ENCODE data around the gene ARFGAP2.

The ARFGAP2 gene

GRCh38 chr11:47166368-47166767 is 10.3 kb downstream of the ARFGAP2 start:
- DNase-seq, result no peak

- DNase-seq, result no peak
Observed at GRCh38 chr11:47165253-47165840, 11.3 kb downstream of the ARFGAP2 start.

- DNase-seq, result no peak
Observed at GRCh38 chr11:47164321-47164720, 12.4 kb downstream of the ARFGAP2 start.

GRCh38 chr11:47163898-47164297 is 12.8 kb downstream of the ARFGAP2 start:
- DNase-seq, result no peak

GRCh38 chr11:47163193-47163592 is 13.5 kb downstream of the ARFGAP2 start:
- no peak for DNase-seq

GRCh38 chr11:47162426-47162825 is 14.3 kb downstream of the ARFGAP2 start:
- no peak for DNase-seq

GRCh38 chr11:47161890-47162289 is 14.8 kb downstream of the ARFGAP2 start:
- no peak for DNase-seq

- peak; percentile 32 to 59 for DNase-seq
Observed at GRCh38 chr11:47161134-47161854, 15.4 kb downstream of the ARFGAP2 start.

GRCh38 chr11:47160753-47161133 is 15.9 kb downstream of the ARFGAP2 start:
- DNase-seq, result no peak

GRCh38 chr11:47158242-47158641 is 18.4 kb downstream of the ARFGAP2 start:
- no peak for DNase-seq

GRCh38 chr11:47157805-47158204 is 18.9 kb downstream of the ARFGAP2 start:
- no peak for DNase-seq

- no peak for DNase-seq
Observed at GRCh38 chr11:47156951-47157350, 19.7 kb downstream of the ARFGAP2 start.

- DNase-seq, result no peak
Observed at GRCh38 chr11:47156333-47156732, 20.3 kb downstream of the ARFGAP2 start.

GRCh38 chr11:47155879-47156278 is 20.8 kb downstream of the ARFGAP2 start:
- no peak for DNase-seq

- DNase-seq, result no peak
Observed at GRCh38 chr11:47154616-47155570, 21.8 kb downstream of the ARFGAP2 start.

GRCh38 chr11:47152953-47153950 is 23.4 kb downstream of the ARFGAP2 start:
- DNase-seq, result peak; percentile 37 to 51

- no peak for DNase-seq
Observed at GRCh38 chr11:47152126-47152952, 24.3 kb downstream of the ARFGAP2 start.

GRCh38 chr11:47149782-47150181 is 26.9 kb downstream of the ARFGAP2 start:
- DNase-seq, result no peak

GRCh38 chr11:47148903-47149531 is 27.7 kb downstream of the ARFGAP2 start:
- DNase-seq, result no peak

- no peak for DNase-seq
Observed at GRCh38 chr11:47148270-47148669, 28.4 kb downstream of the ARFGAP2 start.

- DNase-seq, result no peak
Observed at GRCh38 chr11:47147681-47148080, 29.0 kb downstream of the ARFGAP2 start.

Measured in stimulated activated CD4-positive, alpha-beta T cell treated with anti-CD3 and anti-CD28 coated beads, Interleukin-4, amount 100 ng/mL, for 4 hours (primary cell).